SH-SY5Y (cell line): ENCODE results near the gene COL18A1.

Source experiments
- GATA2 ChIP-seq: IDR thresholded peaks from 2 replicates; pipeline ENCODE4 v1.6.1; 2011; ENCODE audit warnings: mild to moderate bottlenecking, low read depth, low read length
- GATA3 ChIP-seq: IDR thresholded peaks from 2 replicates; pipeline ENCODE4 v1.6.1; 2011; ENCODE audit warnings: low read depth, mild to moderate bottlenecking, low read length, moderate library complexity

DNA sequence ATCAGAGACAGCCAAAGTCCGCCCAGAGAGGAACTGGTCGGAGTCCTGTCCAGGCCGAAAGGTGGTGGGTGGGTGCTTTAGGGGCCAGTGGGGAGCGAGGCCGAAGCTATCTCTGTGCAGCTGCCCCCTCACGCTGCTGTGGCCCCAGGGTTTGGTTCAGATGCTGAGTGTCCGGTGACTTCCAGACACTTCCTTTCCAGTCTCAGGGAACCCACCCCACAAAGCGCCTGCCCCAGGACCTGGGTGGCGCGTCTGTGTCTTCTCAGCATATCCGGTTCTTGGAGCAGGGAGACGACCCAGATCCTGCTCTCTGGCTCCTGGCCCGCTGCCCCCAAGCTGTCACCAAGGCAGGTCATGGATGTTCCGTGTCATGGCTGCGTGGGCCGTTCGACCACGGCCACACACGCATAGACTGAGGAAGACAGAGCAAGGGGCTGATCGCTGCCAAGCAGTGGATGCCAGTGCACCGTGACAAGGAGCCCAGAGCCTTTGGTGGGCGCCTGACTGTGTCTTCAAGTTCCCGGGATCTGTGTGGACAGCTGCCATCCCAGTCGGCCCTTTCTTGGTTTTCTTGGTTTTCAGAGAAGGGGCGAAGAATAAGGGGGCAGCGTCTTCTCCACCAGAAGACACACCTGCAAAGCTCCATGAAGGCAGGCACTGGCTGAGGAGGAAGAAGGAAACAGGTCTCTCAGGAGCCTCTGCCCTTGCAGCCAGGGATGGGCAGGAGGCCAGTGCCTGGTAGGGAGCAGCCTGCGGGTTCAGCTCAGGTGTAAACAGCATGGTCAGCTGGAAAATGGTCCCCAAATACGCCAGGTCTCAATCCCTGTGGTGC lies 22.9 kb upstream of the COL18A1 start:
- TF ChIP-seq GATA3 = no peak
- TF ChIP-seq GATA2 = no peak
